GM23248 (cell line): ENCODE data around the gene OR11L1. TPM values are rescaled to one million over a fixed set of nuclear protein-coding genes. Genes with fewer than 3 reads are reported as not detected.

ENCODE experiments used
- DNase-seq: peaks from one replicate; pipeline ENCODE4 v3.0.0-alpha.2; 2015
- H2AFZ ChIP-seq: fragments of 200-600 bp; sonication (generic); 2 replicates; pipeline ENCODE4 v1.6.1; 2016; ENCODE audit warnings: antibody characterized with exemption
- H3F3A ChIP-seq: fragments of 200-600 bp; sonication (generic); 2 replicates; pipeline ENCODE4 v1.6.1; 2016; ENCODE audit warnings: mild to moderate bottlenecking, antibody characterized with exemption, mixed run types; ENCODE audit not compliant: insufficient read depth
- H3K27ac ChIP-seq: fragments of 200-600 bp; sonication (generic); 2 replicates; pipeline ENCODE4 v1.5.1; 2016; ENCODE audit warnings: mild to moderate bottlenecking
- H3K27me3 ChIP-seq: fragments of 200-600 bp; sonication (generic); replicated peaks from 2 replicates; pipeline ENCODE4 v1.6.1; 2016; ENCODE audit warnings: mild to moderate bottlenecking; ENCODE audit not compliant: insufficient read depth
- H3K36me3 ChIP-seq: fragments of 200-600 bp; sonication (generic); 2 replicates; pipeline ENCODE4 v1.6.1; 2016; ENCODE audit warnings: low read depth, mild to moderate bottlenecking
- H3K4me1 ChIP-seq: fragments of 200-600 bp; sonication (generic); 2 replicates; pipeline ENCODE4 v1.6.1; 2016; ENCODE audit warnings: mild to moderate bottlenecking; ENCODE audit not compliant: insufficient read depth
- H3K4me2 ChIP-seq: fragments of 200-600 bp; sonication (generic); one replicate; pipeline ENCODE4 v1.6.1; 2016; ENCODE audit warnings: mild to moderate bottlenecking; ENCODE audit not compliant: unreplicated experiment
- H3K4me3 ChIP-seq: fragments of 200-600 bp; sonication (generic); 2 replicates; pipeline ENCODE4 v1.5.1; 2016; ENCODE audit warnings: mild to moderate bottlenecking
- H3K79me2 ChIP-seq: fragments of 200-600 bp; sonication (generic); 2 replicates; pipeline ENCODE4 v1.6.1; 2016; ENCODE audit warnings: mild to moderate bottlenecking; ENCODE audit not compliant: insufficient read depth
- H3K9ac ChIP-seq: fragments of 200-600 bp; sonication (generic); 2 replicates; pipeline ENCODE4 v1.6.1; 2016; ENCODE audit warnings: mild to moderate bottlenecking
- H3K9me2 ChIP-seq: fragments of 200-600 bp; sonication (generic); 2 replicates; pipeline ENCODE4 v1.6.1; 2016; ENCODE audit warnings: mixed run types, mild to moderate bottlenecking, moderate library complexity; ENCODE audit not compliant: insufficient read depth
- H3K9me3 ChIP-seq: fragments of 200-600 bp; sonication (generic); one replicate; pipeline ENCODE4 v1.6.1; 2017; ENCODE audit warnings: low read depth
- H4K20me1 ChIP-seq: fragments of 200-600 bp; sonication (generic); 2 replicates; pipeline ENCODE4 v1.6.0; 2016; ENCODE audit not compliant: insufficient read depth
- EZH2 ChIP-seq: fragments of 200-600 bp; sonication (generic); IDR thresholded peaks from 2 replicates; pipeline ENCODE4 v1.6.1; 2018; ENCODE audit warnings: antibody characterized with exemption, mild to moderate bottlenecking; ENCODE audit not compliant: insufficient read depth, poor library complexity, severe bottlenecking
- EZH2phosphoT487 ChIP-seq: fragments of 200-600 bp; sonication (generic); IDR thresholded peaks from 2 replicates; pipeline ENCODE4 v1.6.1; 2018; ENCODE audit warnings: antibody characterized with exemption, moderate library complexity, mild to moderate bottlenecking, low read depth; ENCODE audit not compliant: insufficient read depth
- WGBS, 2 experiments: methylation state at CpG; one replicate each; pipeline ENCODE4 v1.1.6; 2015 to 2017; ENCODE audit warnings: low lambda C conversion rate in 2 of 2, low coverage in 1 of 2; ENCODE audit errors: missing lambda C conversion rate in 2 of 2; 5-methylcytosine and 5-hydroxymethylcytosine counted together
- in situ Hi-C: fragments of 300-500 bp; cut with MboI; formaldehyde crosslinking; loops from 2 replicates; pipeline ENCODE4 v1.15.0; 2020
- polyA plus RNA-seq: library from polyadenylated mRNA; unstranded; fragments of >200 nt; fragmentation: Nextera tagmentation; extraction: Ambion mirVana; gene quantifications from 2 replicates; pipeline ENCODE4 v1.2.1, GENCODE V29; 2016
- total RNA-seq: library from RNA; depleted of rRNA; stranded (reverse); fragments of >200 nt; shearing (Covaris generic); gene quantifications from 2 replicates; pipeline ENCODE4 v1.2.3, GENCODE V29; 2014

The OR11L1 gene
- total and polyA plus RNA-seq, 2 experiments from 2014 or later, result not detected

- WGBS, 2 experiments, result 52 to 53% methylated on average over 17 of the region's 17 CpGs
- Histone ChIP-seq H3K4me1 (no peaks in the 10 kb centered on the region), H3K9me2 (no peaks in the 10 kb centered on the region), H3K4me2 (no peak overlapping the region), H3K9ac (no peak overlapping the region), H4K20me1 (no peaks in the 10 kb centered on the region), H3K4me3 (no peak overlapping the region), H3K27me3 (no peaks in the 10 kb centered on the region), H3F3A (no peaks in the 10 kb centered on the region), H2AFZ (no peak overlapping the region), H3K36me3 (no peaks in the 10 kb centered on the region), H3K79me2 (no peaks in the 10 kb centered on the region), H3K27ac (no peak overlapping the region), H3K9me3 (no peaks in the 10 kb centered on the region)
- no peak for DNase-seq
- TF ChIP-seq EZH2phosphoT487, result no peak
- no peak for TF ChIP-seq EZH2
- in situ Hi-C loops, result no loop called here
These were observed 22.9 kb upstream of the OR11L1 start for GRCh38 chr1:247864644-247865043.

GRCh38 chr1:247862756-247863155, 21.1 kb upstream of the OR11L1 start:
- no peak overlapping the region for H3K4me2 ChIP-seq
- H3K79me2 ChIP-seq, result no peaks in the 10 kb centered on the region
- no peak overlapping the region for H2AFZ ChIP-seq
- H3K4me1 ChIP-seq, result no peaks in the 10 kb centered on the region
- no peaks in the 10 kb centered on the region for H3K9me2 ChIP-seq
- no peak overlapping the region for H3K9ac ChIP-seq
- 21 to 24% methylated on average over 4 of the region's 4 CpGs for WGBS, 2 experiments
- H3K9me3 ChIP-seq, result no peaks in the 10 kb centered on the region
- no peak for TF ChIP-seq EZH2phosphoT487
- no peak for TF ChIP-seq EZH2
- no peak overlapping the region for H3K4me3 ChIP-seq
- no peaks in the 10 kb centered on the region for H4K20me1 ChIP-seq
- H3K27me3 ChIP-seq, result no peaks in the 10 kb centered on the region
- H3F3A ChIP-seq, result no peaks in the 10 kb centered on the region
- in situ Hi-C loops, result no loop called here
- H3K36me3 ChIP-seq, result no peaks in the 10 kb centered on the region
- no peak overlapping the region for H3K27ac ChIP-seq
- no peak for DNase-seq

- Histone ChIP-seq H3K9me3 (no peaks in the 10 kb centered on the region), H3K4me3 (no peak overlapping the region), H3K9me2 (no peaks in the 10 kb centered on the region), H3K9ac (no peak overlapping the region), H2AFZ (no peak overlapping the region), H3K27me3 (no peaks in the 10 kb centered on the region), H3K27ac (no peak overlapping the region), H3K4me2 (no peak overlapping the region), H3F3A (no peaks in the 10 kb centered on the region), H3K79me2 (no peaks in the 10 kb centered on the region), H4K20me1 (no peaks in the 10 kb centered on the region), H3K4me1 (no peaks in the 10 kb centered on the region), H3K36me3 (no peaks in the 10 kb centered on the region)
- TF ChIP-seq EZH2 (no peak), EZH2phosphoT487 (no peak)
- no peak for DNase-seq
- 31 to 35% methylated on average over 15 of the region's 15 CpGs for WGBS, 2 experiments
- in situ Hi-C loops, result no loop called here
These were observed 16.4 kb upstream of the OR11L1 start for GRCh38 chr1:247857985-247858619.

GRCh38 chr1:247857069-247857984, 15.6 kb upstream of the OR11L1 start, which contains the start of gene TRIM58:
Gene TRIM58 (plus strand): TSS chr1:247857187. CDS start chr1:247857247, 60 bp downstream.
- Histone ChIP-seq H3F3A (no peaks in the 10 kb centered on the region), H3K27me3 (no peaks in the 10 kb centered on the region), H3K4me2 (no peak within 1 kb of the TSS), H2AFZ (no peak within 1 kb of the TSS), H3K79me2 (no peaks in the 10 kb centered on the region), H3K9me2 (no peaks in the 10 kb centered on the region), H4K20me1 (no peaks in the 10 kb centered on the region), H3K36me3 (no peaks in the 10 kb centered on the region), H3K4me3 (no peak within 1 kb of the TSS), H3K9me3 (no peaks in the 10 kb centered on the region), H3K27ac (no peak within 1 kb of the TSS), H3K9ac (no peak within 1 kb of the TSS), H3K4me1 (no peaks in the 10 kb centered on the region)
- DNase-seq, result no peak
- TF ChIP-seq EZH2, result no peak
- no peak for TF ChIP-seq EZH2phosphoT487
- 11% methylated on average over 51 to 75 of the region's 109 CpGs for WGBS, 2 experiments
- in situ Hi-C loops, result no loop called here
